RWPE2 (cell line): Measurements from ENCODE around the gene ACTR2.

Source experiments
- ATAC-seq: fragments of 200-7000 bp; cut with Tn5 transposase; 3 replicates; pipeline ENCODE4 v1.9.1; 2021; ENCODE audit warnings: low read depth
- DNase-seq: peaks from one replicate; pipeline ENCODE4 v3.0.0-alpha.2; 2020; ENCODE audit warnings: low spot score
- H3K27ac ChIP-seq: fragments of 450-650 bp; 2 replicates; pipeline ENCODE4 v1.5.1; 2017; ENCODE audit warnings: mild to moderate bottlenecking; ENCODE audit not compliant: poor library complexity, severe bottlenecking
- H3K27me3 ChIP-seq: fragments of 250-450 bp; sonication (Bioruptor Pico); 2 replicates; pipeline ENCODE4 v1.5.1; 2021; ENCODE audit warnings: mild to moderate bottlenecking, moderate library complexity; ENCODE audit not compliant: insufficient read depth, poor library complexity, severe bottlenecking
- H3K36me3 ChIP-seq: fragments of 250-450 bp; sonication (Bioruptor Pico); 2 replicates; pipeline ENCODE4 v1.5.1; 2020; ENCODE audit warnings: low read depth, mild to moderate bottlenecking, moderate library complexity
- H3K4me1 ChIP-seq: fragments of 250-450 bp; sonication (Bioruptor Pico); 2 replicates; pipeline ENCODE4 v1.5.1; 2021; ENCODE audit warnings: mild to moderate bottlenecking, moderate library complexity; ENCODE audit not compliant: insufficient read depth, poor library complexity, severe bottlenecking
- H3K4me3 ChIP-seq: fragments of 250-450 bp; sonication (Bioruptor Pico); 2 replicates; pipeline ENCODE4 v1.5.1; 2021; ENCODE audit warnings: mild to moderate bottlenecking, moderate library complexity; ENCODE audit not compliant: severe bottlenecking
- H3K9me3 ChIP-seq: fragments of 250-450 bp; sonication (Bioruptor Pico); 2 replicates; pipeline ENCODE4 v1.5.1; 2021; ENCODE audit warnings: mild to moderate bottlenecking, moderate library complexity; ENCODE audit not compliant: severe bottlenecking
- CTCF ChIP-seq: fragments of 450-650 bp; IDR thresholded peaks from one replicate; pipeline ENCODE4 v1.5.1; 2017; ENCODE audit warnings: mild to moderate bottlenecking, moderate library complexity; ENCODE audit not compliant: poor library complexity, severe bottlenecking

ACTR2 gene

DNA sequence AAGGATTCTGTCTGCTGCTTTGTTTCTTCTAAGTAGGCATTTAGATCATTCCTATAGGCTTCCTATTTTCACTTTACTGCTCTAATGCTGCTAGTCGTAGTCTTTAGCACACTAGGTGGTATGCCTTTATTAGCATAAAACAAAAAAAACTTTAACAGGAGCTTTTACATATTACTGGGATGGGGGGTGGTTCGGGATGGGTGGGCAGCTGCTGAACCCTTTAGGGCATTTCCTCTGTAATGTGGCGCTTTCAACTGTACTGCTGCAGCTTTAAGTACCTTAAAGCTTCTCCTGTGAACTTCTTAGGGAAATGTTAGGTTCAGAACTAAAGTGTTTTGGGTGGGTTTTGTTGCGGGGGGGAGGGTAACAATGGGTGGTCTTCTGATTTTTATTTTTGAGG is 41.3 kb downstream of the ACTR2 start:
- no peak overlapping the region for H3K27ac ChIP-seq
- no peak for ATAC-seq
- peaks cover 94% of the 10 kb centered on the region for H3K36me3 ChIP-seq
- H3K4me3 ChIP-seq, result no peak overlapping the region
- no peaks in the 10 kb centered on the region for H3K9me3 ChIP-seq
- no peaks in the 10 kb centered on the region for H3K27me3 ChIP-seq
- TF ChIP-seq CTCF, result no peak
- DNase-seq, result no peak
- H3K4me1 ChIP-seq, result no peaks in the 10 kb centered on the region

- H3K36me3 ChIP-seq, result peaks cover 52% of the 10 kb centered on the region
These were observed 45.7 kb downstream of the ACTR2 start for GRCh38 chr2:65273344-65273743.

GRCh38 chr2:65275141-65275915 is 47.7 kb downstream of the ACTR2 start:
- TF ChIP-seq CTCF, result no peak
- Histone ChIP-seq H3K27me3 (no peaks in the 10 kb centered on the region), H3K4me3 (no peak overlapping the region), H3K4me1 (no peaks in the 10 kb centered on the region), H3K27ac (no peak overlapping the region), H3K36me3 (peaks cover 34% of the 10 kb centered on the region), H3K9me3 (no peaks in the 10 kb centered on the region)
- ATAC-seq (no peak), DNase-seq (no peak)

More at GRCh38 chr2:65273344-65273743, 45.7 kb downstream of the ACTR2 start:
- Histone ChIP-seq H3K4me1 (no peaks in the 10 kb centered on the region), H3K27ac (no peak overlapping the region), H3K9me3 (no peaks in the 10 kb centered on the region), H3K4me3 (no peak overlapping the region), H3K27me3 (no peaks in the 10 kb centered on the region)
- DNase-seq, result no peak
- TF ChIP-seq CTCF, result no peak
- no peak for ATAC-seq

- Histone ChIP-seq H3K4me1 (no peaks in the 10 kb centered on the region), H3K4me3 (no peak overlapping the region), H3K27me3 (no peaks in the 10 kb centered on the region), H3K36me3 (peaks cover 23% of the 10 kb centered on the region), H3K27ac (no peak overlapping the region), H3K9me3 (no peaks in the 10 kb centered on the region)
- ATAC-seq (no peak), DNase-seq (no peak)
- no peak for TF ChIP-seq CTCF
These were observed 49.0 kb downstream of the ACTR2 start for GRCh38 chr2:65276609-65277008.

DNA sequence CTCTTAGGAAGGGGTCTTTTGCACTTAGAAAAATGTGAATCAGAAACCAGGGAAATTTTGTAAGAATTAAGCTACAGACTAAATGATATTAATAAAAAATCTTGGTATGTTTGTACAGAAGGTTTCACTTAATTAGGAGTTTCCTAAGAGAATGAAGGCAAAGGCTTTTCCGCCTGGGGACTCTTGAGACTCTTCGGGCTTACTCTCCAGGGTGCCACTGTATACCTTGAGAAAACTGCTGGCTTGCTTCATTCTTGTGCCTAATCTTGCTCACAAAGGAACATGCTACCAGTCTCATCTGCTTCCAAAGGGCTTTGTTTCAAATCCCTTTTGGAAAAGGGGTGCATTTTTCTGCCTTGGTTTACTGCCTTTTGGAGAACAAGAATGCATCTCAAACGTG is 49.5 kb downstream of the ACTR2 start:
- no peak for TF ChIP-seq CTCF
- H3K27me3 ChIP-seq, result no peaks in the 10 kb centered on the region
- no peaks in the 10 kb centered on the region for H3K4me1 ChIP-seq
- H3K27ac ChIP-seq, result no peak overlapping the region
- H3K36me3 ChIP-seq, result peaks cover 18% of the 10 kb centered on the region
- H3K9me3 ChIP-seq, result no peaks in the 10 kb centered on the region
- no peak overlapping the region for H3K4me3 ChIP-seq
- ATAC-seq, result no peak
- DNase-seq, result no peak
